ENCODE data around the gene IRF1.

IRF1 gene

DNA sequence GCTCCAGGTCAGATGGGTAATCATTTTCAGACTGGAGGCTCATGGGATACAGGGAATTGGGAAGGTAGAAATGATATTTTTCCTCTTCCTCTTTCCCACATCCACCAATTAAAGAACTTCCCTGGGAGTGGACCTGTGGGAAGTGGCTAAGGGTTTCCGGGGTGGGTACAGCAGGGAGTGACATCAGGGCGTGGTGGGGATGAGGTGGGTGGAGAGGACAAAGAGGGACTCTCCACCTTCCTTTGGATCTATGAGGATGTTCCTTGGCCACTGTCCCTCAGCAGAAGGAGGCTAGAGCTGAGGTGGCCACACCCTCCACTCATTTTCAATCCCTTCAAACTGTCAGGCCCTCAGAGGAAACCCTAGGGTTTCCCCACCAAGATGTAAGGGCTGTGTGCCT lies 54.7 kb downstream of the IRF1 start:
- DNase-seq (ENCODE audit: insufficient read length, low spot score): no peak
- no peak for FAIRE-seq
- TF ChIP-seq, protein P1, sequence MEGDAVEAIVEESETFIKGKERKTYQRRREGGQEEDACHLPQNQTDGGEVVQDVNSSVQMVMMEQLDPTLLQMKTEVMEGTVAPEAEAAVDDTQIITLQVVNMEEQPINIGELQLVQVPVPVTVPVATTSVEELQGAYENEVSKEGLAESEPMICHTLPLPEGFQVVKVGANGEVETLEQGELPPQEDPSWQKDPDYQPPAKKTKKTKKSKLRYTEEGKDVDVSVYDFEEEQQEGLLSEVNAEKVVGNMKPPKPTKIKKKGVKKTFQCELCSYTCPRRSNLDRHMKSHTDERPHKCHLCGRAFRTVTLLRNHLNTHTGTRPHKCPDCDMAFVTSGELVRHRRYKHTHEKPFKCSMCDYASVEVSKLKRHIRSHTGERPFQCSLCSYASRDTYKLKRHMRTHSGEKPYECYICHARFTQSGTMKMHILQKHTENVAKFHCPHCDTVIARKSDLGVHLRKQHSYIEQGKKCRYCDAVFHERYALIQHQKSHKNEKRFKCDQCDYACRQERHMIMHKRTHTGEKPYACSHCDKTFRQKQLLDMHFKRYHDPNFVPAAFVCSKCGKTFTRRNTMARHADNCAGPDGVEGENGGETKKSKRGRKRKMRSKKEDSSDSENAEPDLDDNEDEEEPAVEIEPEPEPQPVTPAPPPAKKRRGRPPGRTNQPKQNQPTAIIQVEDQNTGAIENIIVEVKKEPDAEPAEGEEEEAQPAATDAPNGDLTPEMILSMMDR (IDR thresholded peaks at IDR 0.05; ENCODE audit: insufficient read depth, missing control alignments): no peak

DNA sequence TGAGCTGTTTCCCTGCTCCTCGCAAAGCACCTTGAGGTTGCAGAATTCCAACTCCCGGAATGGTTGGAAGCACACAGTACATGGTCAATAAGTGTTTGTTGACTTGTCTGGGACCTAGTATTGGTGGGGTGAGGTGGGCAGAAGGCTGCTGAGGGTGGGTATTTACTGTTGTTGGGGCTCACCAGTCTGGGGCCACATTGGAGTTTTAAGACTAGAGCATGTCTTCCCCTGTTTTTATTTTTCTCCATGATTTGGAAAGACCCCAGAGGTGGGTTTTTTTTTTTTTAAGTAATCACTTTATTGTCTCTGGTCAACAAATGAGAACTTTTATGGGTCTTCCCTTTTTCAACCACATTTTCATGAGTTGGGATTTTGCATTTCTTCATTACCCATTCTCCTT lies 55.1 kb downstream of the IRF1 start:
- TF ChIP-seq, protein P1 (IDR thresholded peaks at IDR 0.05; ENCODE audit: insufficient read depth, missing control alignments): no peak
- DNase-seq (ENCODE audit: insufficient read length, low spot score): no peak
- no peak for FAIRE-seq

DNA sequence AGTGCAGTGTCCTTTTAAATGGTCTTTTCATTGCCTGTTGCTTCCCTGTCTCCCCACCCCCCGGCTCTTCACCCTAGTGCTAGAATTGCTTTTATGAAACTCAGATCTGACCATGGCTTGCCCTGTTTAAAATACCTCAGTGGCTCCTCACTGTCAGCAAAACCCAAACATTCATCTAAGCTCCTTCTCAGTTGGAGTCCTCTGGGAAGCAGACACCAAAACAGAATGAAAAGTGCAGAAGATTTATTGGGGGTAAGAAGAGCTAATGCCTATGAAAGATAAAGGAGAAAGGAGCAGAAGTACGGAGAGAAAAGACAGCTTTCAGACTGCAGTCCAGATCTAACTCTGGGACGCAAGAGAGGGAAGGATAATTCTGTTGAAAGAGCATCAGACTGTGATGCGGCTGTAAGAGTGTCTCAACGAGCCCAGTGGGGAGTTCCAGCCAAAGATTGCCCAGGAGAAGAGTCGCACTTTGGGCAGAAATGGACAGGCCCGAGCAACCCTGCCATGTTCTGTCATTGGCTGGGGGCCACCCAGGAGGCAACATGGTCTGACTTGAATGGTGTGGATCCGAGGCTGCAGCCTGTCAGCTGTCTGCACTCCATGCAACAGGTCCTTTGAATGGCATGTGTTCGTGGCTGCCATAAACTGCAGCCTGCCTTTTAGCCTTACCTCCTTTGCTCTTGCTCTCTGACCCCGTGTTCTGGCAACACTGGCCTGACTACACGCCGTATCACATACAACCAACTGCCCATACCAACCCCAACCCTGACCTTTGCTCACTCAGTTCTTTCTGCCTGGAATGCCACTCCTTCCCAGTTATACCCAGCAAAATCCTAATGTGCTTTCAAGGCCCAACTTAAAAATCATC lies 55.9 kb downstream of the IRF1 start:
- no peak for DNase-seq (ENCODE audit: insufficient read length, low spot score)

GRCh38 chr5:132433141-132433540 lies 57.4 kb downstream of the IRF1 start:
- TF ChIP-seq, protein P1 (IDR thresholded peaks at IDR 0.05; ENCODE audit: insufficient read depth, missing control alignments): no peak
- no peak for FAIRE-seq
- no peak for DNase-seq (ENCODE audit: insufficient read length, low spot score)

More for the DNA sequence above, 55.9 kb downstream of the IRF1 start:
- TF ChIP-seq, protein P1 (IDR thresholded peaks at IDR 0.05; ENCODE audit: insufficient read depth, missing control alignments): no peak
- FAIRE-seq: no peak

- TF ChIP-seq, protein P1 (IDR thresholded peaks at IDR 0.05; ENCODE audit: insufficient read depth, missing control alignments): no peak
Observed at GRCh38 chr5:132431632-132432031, 58.9 kb downstream of the IRF1 start.

More at GRCh38 chr5:132431632-132432031, 58.9 kb downstream of the IRF1 start:
- FAIRE-seq (no peak), DNase-seq (ENCODE audit: insufficient read length, low spot score) (no peak)

Measured in D721Med (cell line).